GM18909 (cell line): ENCODE data around the gene ACVR1C.

ENCODE experiments used
- ATAC-seq: cut with Tn5 transposase; IDR thresholded peaks from one replicate; pipeline ENCODE4 v1.9.1; 2021; ENCODE audit warnings: mild to moderate bottlenecking; ENCODE audit not compliant: unreplicated experiment, poor library complexity

ACVR1C gene

DNA sequence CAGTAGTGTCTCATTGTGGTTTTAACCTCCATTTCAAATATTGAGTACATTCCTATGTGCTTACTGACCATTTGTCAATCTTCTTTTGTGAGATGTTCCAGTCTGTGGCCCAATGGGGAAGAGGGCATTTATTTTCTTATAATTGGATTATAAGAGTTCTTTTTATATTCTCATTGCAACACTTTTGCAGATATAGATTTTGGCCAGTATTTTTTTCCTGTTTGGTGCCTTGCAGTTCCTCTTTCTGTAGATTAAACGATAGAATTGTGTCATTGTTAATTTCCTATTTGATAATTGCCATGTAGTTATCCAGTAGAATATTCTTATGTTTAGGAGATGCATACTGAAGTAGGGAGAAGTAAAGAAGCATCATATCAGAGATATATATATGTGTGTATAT lies 128.3 kb downstream of the ACVR1C start:
- no peak for ATAC-seq

- ATAC-seq: no peak
These were observed 130.2 kb downstream of the ACVR1C start for GRCh38 chr2:157498483-157498882.

DNA sequence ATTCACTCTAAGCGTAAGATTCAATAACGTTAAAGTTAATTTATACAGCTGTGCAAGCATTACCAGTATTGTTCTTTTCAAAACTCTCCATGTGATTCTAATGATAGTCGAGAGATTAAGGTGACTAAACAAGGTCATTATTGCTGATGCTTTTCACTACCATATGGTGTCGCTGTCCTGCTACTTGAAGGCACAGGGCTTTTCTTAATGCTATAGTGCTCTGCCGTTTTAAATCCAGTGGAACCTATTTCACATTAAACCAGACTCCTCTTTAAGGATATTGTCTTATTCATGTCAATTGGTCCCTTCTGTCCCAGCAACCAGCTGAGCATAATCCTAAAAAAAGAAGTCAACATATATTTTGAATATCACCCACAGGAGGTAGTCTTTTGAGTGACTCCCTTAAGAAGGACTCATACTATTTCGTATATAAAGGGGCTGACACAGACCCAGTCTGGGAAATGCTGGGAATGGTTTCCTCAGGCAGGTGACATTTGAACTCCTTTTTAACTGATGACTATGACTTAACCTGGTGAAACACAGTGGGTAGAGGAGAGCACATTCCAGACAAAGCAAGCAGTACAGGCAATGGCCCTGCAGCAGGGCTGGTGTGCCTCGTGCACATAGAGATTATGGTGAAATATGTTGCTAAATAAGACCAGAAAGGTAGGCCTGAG lies 130.9 kb downstream of the ACVR1C start:
- ATAC-seq: peak; percentile 88

DNA sequence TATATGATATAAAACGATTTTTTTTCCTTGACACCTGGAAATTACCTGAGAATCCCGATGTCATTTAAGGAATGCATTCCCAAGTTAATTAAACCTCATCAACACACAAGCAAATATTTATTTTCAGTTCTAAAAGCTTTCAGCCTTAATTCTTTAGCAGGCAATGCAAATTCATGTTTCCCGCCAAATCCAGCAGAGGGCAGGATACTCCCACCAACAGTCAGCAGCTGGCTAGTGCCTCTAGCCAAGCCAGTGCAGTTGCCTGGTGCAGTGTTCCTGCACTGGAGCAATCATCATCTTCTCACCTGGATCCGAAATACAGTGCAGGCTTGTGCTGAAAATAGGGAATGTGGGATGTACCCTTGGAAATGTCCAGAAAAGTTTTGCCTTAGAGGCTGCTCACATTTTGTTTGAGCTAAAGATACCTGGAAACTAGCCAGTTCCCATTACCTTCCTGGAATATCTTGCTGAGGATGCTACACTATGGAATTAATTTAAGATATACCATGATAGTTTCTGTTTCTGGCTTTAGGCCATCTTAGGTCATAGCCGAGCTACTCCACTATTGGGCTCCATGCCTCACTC lies 136.4 kb downstream of the ACVR1C start:
- peak; percentile 99 for ATAC-seq

DNA sequence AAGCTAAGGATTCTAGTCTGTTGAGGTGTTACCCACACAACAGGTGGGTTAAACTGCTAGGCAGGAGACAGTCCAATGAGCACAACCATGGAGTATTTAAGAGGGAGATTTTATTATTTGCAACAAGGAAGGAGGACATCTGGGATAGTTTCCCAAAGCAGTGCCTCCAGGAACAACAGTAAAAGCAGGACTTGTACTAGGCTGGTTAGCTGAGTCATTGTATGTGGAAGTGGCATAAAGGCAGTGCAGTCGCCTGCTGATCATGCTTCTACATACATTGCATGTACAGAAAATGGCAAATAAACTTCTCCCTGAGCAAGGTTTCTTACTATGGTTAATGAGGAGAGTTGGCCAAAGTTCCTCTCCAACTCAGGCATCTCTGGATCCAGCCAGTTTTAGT lies 138.7 kb downstream of the ACVR1C start:
- no peak for ATAC-seq

- ATAC-seq: no peak
These were observed 139.8 kb downstream of the ACVR1C start for GRCh38 chr2:157488877-157489276.

GRCh38 chr2:157487747-157488146 lies 140.9 kb downstream of the ACVR1C start:
- ATAC-seq: no peak

DNA sequence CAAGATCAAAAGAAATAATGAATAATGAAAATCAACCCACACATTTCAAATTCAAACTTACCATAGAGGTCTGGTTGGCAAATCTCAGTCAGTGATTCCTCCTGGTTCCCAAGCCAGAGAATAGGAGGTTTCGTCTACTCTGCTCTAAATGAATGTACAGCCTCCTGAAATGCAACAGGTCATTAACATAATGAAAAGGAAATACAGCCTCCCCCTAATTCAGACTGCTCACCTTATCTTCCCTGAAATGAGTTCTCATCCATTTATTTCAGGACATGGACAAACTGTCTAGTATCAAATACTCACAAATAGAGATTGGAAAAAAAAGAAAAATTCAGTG lies 141.4 kb downstream of the ACVR1C start:
- no peak for ATAC-seq

DNA sequence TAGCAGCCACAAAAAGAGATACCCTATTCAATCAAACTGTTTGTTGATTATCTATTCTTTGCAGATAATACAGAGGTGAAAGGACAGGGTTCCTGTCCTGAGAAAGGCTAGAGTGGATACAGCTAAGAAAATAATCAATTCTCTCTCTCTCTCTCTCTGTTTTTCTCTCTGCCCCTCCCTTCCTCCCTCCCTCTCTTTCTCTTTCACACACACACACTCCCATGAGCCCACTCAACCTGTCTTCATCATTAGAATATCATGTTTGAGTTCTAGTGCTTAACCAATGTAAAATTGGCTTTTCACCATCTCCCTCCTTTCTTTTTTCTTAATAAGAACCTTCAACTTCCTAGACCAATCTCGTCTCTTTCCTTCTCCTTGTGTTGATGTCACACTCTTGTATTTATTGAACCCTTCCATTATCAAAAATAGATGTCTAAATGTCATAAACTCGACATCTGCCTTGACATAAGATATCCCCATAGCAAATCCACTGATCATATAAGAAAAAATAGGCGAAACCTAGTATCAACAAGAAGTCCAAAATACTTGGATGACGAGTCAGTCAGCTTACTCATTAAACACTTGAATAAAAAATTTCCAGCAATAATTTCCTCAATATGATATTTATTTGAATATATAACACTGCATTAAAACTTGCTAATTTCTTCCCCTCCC lies 141.9 kb downstream of the ACVR1C start:
- no peak for ATAC-seq

DNA sequence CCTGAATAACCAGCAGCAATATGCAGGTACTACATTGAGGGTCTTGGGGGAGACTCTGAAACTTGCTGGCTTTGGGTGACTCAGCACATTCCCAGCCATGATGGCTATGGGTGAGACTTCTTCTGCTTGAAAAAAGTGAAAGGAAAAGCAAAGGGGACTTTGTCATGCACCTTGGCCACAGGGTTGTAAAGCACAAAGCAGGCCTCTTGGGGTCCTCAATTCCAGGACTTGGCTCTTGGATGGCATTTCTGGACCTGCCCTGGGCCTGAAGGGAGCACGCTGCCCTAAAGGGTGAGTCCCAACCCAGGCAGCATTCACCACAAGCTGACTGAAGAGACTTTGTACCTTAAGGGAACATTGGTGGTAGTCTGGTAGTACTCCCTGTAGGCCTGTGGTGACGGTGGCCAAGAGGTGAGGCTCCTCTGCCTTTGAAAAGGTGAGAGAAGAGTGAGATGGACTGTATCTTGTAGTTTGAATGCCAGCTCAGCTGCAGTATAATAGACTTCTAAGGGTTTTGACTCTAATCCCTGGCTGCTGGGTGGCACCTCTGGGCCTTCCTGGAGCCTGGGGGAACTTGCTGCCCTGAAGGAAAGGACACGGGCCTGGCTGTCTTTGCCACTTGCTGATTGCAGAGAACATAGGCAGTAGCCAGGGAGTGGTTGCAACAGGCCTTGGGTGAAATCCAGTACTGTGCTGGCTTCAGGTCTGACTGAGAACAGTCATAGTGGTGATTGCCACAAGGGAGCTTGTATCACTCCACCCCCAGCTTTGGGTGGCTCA lies 148.3 kb downstream of the ACVR1C start:
- peak; percentile 80 for ATAC-seq

- peak; percentile 66 for ATAC-seq
These were observed 149.3 kb downstream of the ACVR1C start for GRCh38 chr2:157479081-157480027.

- ATAC-seq: no peak
These were observed 150.7 kb downstream of the ACVR1C start for GRCh38 chr2:157477919-157478318.

DNA sequence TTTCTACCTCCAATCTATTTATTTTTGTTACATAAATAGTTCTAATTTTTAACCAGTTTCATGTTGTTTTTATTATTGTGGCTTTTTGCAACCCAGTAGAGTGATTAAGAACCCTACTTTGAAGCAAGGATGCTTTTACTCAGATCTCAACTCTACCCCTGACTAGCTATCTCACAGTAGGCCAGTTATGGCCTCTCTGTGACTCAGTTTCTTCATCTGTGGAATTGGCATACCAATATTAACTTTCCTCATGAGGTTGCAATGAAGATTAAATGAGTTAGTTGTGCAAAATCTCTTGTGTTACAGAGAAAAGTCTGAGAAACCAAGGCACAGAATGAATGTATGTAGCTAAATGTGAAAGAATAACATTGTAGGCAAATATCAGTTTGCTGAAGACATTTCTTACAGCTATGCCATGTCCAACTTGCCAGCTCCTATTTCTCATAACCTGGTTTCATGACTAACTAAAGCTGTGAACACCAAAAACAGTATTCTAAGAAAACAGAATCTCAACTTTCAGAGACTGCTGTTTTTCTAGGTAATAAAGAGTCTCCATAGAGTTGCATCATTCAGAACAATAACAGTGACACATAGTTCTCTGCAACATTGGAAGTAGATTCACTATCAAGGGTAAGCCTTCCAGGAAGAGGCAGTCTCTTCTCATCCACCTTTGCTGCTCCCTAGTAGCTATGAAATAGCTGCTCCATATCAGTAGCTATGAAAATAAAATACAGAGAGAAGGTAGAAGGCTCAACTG lies 151.5 kb downstream of the ACVR1C start:
- no peak for ATAC-seq
